GM06990 (cell line): ENCODE results near the gene INSL6.

ENCODE experiments used
- DNase-seq: peaks from one replicate; pipeline ENCODE4 v3.0.0-alpha.2; 2011; ENCODE audit not compliant: insufficient read length; ENCODE audit errors: extremely low read depth
- H3K27me3 ChIP-seq: replicated peaks from 2 replicates; pipeline ENCODE4 v1.6.0; 2011; ENCODE audit warnings: low read length; ENCODE audit not compliant: control insufficient read depth, insufficient read depth
- H3K36me3 ChIP-seq: 2 replicates; pipeline ENCODE4 v1.5.1; 2011; ENCODE audit warnings: low read length; ENCODE audit not compliant: control insufficient read depth, insufficient read depth
- H3K4me3 ChIP-seq: replicated peaks from 2 replicates; pipeline ENCODE4 v1.5.1; 2011; ENCODE audit warnings: low read depth, mild to moderate bottlenecking, control low read depth, low read length
- CTCF ChIP-seq: IDR thresholded peaks from 2 replicates; pipeline ENCODE4 v1.5.1; 2011; ENCODE audit warnings: low read length, control low read depth, mild to moderate bottlenecking, inconsistent platforms; ENCODE audit not compliant: insufficient read depth, poor library complexity, severe bottlenecking

The INSL6 gene

DNA sequence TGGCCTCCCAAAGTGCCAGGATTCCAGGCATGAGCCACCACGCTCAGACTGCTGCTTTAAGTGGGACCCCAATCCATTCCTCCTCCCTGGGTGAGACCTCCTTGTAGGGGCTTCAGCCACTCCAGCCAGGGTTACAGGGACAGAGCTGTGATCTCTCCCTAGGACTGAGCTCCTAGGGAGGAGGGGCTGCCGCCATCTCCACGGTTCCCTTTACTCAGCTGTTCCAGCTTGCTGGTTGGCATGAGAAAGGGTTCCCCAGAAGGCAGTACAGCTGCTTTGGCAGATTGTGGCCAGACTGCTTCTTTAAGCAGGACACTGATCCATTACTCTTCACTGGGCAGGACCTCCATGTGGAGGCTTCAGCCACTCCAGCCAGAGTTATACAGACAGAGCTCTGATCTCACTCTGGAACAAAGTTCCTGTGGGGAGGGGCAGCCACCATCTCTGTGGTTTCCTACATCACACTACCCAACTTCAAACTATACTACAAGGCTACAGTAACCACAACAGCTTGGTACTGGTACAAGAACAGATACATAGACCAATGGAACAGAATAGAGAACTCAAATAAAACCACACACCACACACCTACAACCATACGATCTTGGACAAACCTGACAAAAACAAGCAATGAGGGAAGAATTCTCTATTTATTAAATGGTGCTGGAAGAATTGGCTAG, 7.2 kb downstream of the INSL6 start:
- DNase-seq, result no peak

GRCh38 chr9:5146241-5146640, 39.2 kb downstream of the INSL6 start:
- no peak for TF ChIP-seq CTCF
- no peak for DNase-seq
- H3K4me3 ChIP-seq, result no peak overlapping the region
- H3K36me3 ChIP-seq, result peaks cover 9% of the 10 kb centered on the region
- no peaks in the 10 kb centered on the region for H3K27me3 ChIP-seq

More for the DNA sequence above, 7.2 kb downstream of the INSL6 start:
- no peak for TF ChIP-seq CTCF
- H3K27me3 ChIP-seq, result no peaks in the 10 kb centered on the region
- no peaks in the 10 kb centered on the region for H3K36me3 ChIP-seq
- H3K4me3 ChIP-seq, result no peak overlapping the region

- no peak for TF ChIP-seq CTCF
- Histone ChIP-seq H3K27me3 (no peaks in the 10 kb centered on the region), H3K36me3 (peaks cover 9% of the 10 kb centered on the region), H3K4me3 (no peak overlapping the region)
- no peak for DNase-seq
Measured at GRCh38 chr9:5144217-5144616, 41.2 kb downstream of the INSL6 start.

DNA sequence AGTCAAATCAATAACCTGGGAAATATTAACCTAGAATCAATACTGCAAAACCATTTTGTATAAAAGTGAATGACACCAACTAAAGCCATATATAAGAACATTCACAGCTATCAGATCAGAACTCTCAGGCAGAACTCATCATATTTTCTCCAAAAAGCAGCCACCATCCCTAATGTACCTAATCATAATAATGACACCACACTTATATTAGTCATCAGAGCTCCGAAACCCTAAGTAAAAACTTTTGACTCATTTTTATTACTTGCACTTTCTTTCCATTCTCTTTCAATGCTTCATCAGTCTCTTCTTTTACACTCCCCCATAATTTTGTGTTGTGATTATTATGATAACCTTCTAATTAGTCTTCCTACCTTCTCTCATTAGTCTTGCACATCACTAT, 45.3 kb downstream of the INSL6 start:
- TF ChIP-seq CTCF, result no peak
- DNase-seq, result no peak
- H3K36me3 ChIP-seq, result no peaks in the 10 kb centered on the region

GRCh38 chr9:5122516-5122915, 62.9 kb downstream of the INSL6 start:
- Histone ChIP-seq H3K4me3 (no peak overlapping the region), H3K36me3 (no peaks in the 10 kb centered on the region; the same call in 1 of the 2 replicates), H3K27me3 (no peaks in the 10 kb centered on the region)
- no peak for TF ChIP-seq CTCF
- DNase-seq, result no peak

More for the DNA sequence above, 45.3 kb downstream of the INSL6 start:
- no peaks in the 10 kb centered on the region for H3K27me3 ChIP-seq
- no peak overlapping the region for H3K4me3 ChIP-seq

DNA sequence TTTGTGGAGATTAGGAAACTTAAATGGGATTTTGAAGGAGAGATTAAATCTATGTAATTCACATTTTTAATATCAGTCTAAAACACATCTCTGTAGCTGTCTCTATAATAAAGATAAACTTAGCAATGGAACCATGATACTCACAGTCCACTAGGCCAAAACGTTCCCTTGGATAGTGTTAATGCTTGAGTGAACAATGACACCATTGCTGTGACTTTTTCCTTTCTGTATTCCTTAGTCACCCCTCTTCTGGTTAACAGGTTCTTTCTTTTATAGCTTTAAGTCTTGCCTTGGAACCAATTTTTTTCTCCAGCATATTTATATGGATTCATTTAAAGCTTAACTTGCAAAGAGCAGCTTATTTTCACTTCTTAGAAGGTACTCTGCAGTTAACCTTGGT, 63.3 kb downstream of the INSL6 start:
- no peaks in the 10 kb centered on the region for H3K27me3 ChIP-seq
- TF ChIP-seq CTCF, result no peak
- H3K4me3 ChIP-seq, result no peak overlapping the region
- H3K36me3 ChIP-seq, result no peaks in the 10 kb centered on the region; the same call in 1 of the 2 replicates
- no peak for DNase-seq
